Lung (tissue), 12 donors: ENCODE data around the gene TEX48. TPM values are rescaled to one million over a fixed set of nuclear protein-coding genes. Genes with fewer than 3 reads are reported as not detected.

ENCODE experiments used
- ATAC-seq: fragments of 200-7000 bp; cut with Tn5 transposase; one replicate; pipeline ENCODE4 v1.9.1; 2020; ENCODE audit warnings: moderate number of reproducible peaks; ENCODE audit not compliant: insufficient read depth, low FRiP score
- DNase-seq, 3 donors: peaks; one replicate each; pipeline ENCODE4 v3.0.0-alpha.2; 2013 to 2017
- H3K27ac ChIP-seq, 2 donors: one replicate each; pipeline ENCODE4 v1.5.1; 2013; ENCODE audit warnings: mild to moderate bottlenecking in 2 of 2, moderate library complexity in 2 of 2, control low read depth in 1 of 2, inconsistent platforms in 1 of 2, low read depth in 1 of 2, low read length in 1 of 2
- H3K27me3 ChIP-seq, 3 donors: one replicate each; pipeline ENCODE4 v1.5.1; 2013; ENCODE audit warnings: low read length in 2 of 3; ENCODE audit not compliant: control insufficient read depth in 3 of 3, insufficient read depth in 3 of 3
- H3K36me3 ChIP-seq, 4 donors: one replicate each; pipeline ENCODE4 v1.5.1; 2013; ENCODE audit warnings: low read length in 4 of 4, mild to moderate bottlenecking in 1 of 4, moderate library complexity in 1 of 4; ENCODE audit not compliant: control insufficient read depth in 4 of 4, insufficient read depth in 4 of 4
- H3K4me1 ChIP-seq, 5 donors: one replicate each; pipeline ENCODE4 v1.5.1; 2013; ENCODE audit warnings: low read length in 5 of 5, mild to moderate bottlenecking in 2 of 5, moderate library complexity in 1 of 5; ENCODE audit not compliant: control insufficient read depth in 5 of 5, insufficient read depth in 5 of 5
- H3K4me3 ChIP-seq: one replicate; pipeline ENCODE4 v1.5.1; 2013; ENCODE audit warnings: mild to moderate bottlenecking, control low read depth, moderate library complexity
- H3K9ac ChIP-seq, 2 donors: one replicate each; pipeline ENCODE4 v1.5.1; 2013; ENCODE audit warnings: low read length in 2 of 2, control low read depth in 1 of 2; ENCODE audit not compliant: insufficient read depth in 1 of 2
- H3K9me3 ChIP-seq, 4 donors: one replicate each; pipeline ENCODE4 v1.5.1; 2013; ENCODE audit warnings: low read length in 3 of 4, mild to moderate bottlenecking in 1 of 4, moderate library complexity in 1 of 4; ENCODE audit not compliant: control insufficient read depth in 4 of 4, insufficient read depth in 3 of 4
- WGBS, 2 donors: extraction: QIAGEN DNeasy Blood & Tissue Kit; methylation state at CpG; one replicate each; pipeline ENCODE4 v1.1.7; 2013; 5-methylcytosine and 5-hydroxymethylcytosine counted together
- polyA plus RNA-seq, 2 donors: library from polyadenylated mRNA; stranded (reverse); fragments of 200-250 nt; gene quantifications; one replicate each; pipeline ENCODE4 v1.2.1, GENCODE V29; 2013
- total RNA-seq, 2 donors: library from RNA; depleted of rRNA in 1 of 2; stranded (reverse); fragments of >200 nt in 1 of 2; gene quantifications; one replicate each; pipeline ENCODE4 v1.2.1, GENCODE V29; 2014 to 2021
- TF ChIP-seq, protein P1 (sequence below): IDR thresholded peaks from 2 replicates; pipeline ENCODE4 v1.5.1; 2012; ENCODE audit warnings: mild to moderate bottlenecking; ENCODE audit errors: control extremely low read depth, extremely low read depth
- donor health status: control.
- donor health status: control.
- donor health status: Bipolar disorder and iron deficiency.
- donor health status: healthy.
- donor health status: DM: yes; HTN: yes; CAD: no.

TEX48 gene
- total and polyA plus RNA-seq, 4 donors = not detected

DNA sequence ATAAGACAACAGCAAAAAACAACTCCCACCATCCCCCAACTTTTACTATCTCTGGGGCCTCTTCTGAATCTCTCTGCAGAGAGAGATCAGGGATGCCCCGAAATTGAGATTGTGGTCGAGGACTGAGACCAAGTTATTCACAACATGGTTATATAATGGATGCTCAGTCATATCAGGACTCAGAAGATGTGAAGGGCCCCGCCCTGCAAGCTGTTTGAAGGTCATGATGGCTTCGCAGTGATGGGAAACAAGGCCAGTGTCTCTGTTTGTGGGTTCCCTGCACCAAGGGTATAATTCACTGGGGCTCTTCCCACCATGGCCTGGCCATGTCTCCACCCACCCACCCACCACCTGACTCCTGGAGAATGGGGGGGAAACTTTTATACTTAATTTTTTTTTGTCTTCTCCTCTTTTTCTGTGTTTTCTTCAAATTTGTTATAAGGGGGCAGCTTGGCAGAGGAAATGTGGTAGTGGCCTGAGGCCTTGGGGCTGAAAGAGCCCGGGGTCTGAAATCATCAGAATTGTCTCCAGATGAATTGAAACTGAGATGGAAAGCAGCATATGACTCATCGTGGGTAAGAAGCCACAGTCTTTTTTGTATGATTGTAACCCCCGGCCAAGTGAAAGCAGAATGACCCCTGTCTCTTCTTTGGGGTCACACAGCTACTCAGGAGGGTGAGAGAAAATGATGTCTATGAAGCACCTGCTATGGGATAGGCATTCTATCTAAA lies 15.0 kb upstream of the TEX48 start:
- Histone ChIP-seq H3K4me1 (peaks cover 0 to 5% (median 0%) of the 10 kb centered on the region in 5 donors), H3K9me3 (peaks cover 0 to 4% (median under 1%) of the 10 kb centered on the region in 4 donors), H3K27ac (no peak overlapping the region), H3K27me3 (no peaks in the 10 kb centered on the region), H3K36me3 (no peaks in the 10 kb centered on the region), H3K9ac (no peak overlapping the region), H3K4me3 (no peak overlapping the region)
- WGBS, 2 donors = 74 to 76% methylated on average over 7 of the region's 7 CpGs
- TF ChIP-seq, protein P1, sequence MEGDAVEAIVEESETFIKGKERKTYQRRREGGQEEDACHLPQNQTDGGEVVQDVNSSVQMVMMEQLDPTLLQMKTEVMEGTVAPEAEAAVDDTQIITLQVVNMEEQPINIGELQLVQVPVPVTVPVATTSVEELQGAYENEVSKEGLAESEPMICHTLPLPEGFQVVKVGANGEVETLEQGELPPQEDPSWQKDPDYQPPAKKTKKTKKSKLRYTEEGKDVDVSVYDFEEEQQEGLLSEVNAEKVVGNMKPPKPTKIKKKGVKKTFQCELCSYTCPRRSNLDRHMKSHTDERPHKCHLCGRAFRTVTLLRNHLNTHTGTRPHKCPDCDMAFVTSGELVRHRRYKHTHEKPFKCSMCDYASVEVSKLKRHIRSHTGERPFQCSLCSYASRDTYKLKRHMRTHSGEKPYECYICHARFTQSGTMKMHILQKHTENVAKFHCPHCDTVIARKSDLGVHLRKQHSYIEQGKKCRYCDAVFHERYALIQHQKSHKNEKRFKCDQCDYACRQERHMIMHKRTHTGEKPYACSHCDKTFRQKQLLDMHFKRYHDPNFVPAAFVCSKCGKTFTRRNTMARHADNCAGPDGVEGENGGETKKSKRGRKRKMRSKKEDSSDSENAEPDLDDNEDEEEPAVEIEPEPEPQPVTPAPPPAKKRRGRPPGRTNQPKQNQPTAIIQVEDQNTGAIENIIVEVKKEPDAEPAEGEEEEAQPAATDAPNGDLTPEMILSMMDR = no peak
- DNase-seq = no peak
- ATAC-seq = no peak

DNA sequence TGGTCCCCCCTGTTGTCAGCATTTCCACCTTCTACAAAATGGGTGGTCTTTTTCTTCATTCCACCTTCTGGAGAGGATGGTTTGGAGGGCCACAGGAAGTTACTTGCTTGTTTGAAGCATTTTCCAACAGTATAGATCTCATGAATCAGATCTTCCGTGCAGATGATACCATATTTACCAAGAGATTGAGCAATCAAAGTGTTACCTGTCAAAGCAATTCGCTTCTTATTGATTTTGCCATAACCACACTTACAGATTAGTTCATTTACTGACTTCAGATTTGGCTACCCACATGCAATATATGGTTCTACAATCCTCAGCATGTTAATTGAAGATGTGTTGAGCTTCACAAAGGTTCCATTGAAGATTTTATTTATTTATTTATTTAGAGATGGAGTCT lies 14.0 kb upstream of the TEX48 start:
- Histone ChIP-seq H3K27ac (no peak overlapping the region), H3K9me3 (peaks cover 0 to 4% (median under 1%) of the 10 kb centered on the region in 4 donors), H3K9ac (no peak overlapping the region), H3K4me1 (peaks cover 0 to 5% (median 0%) of the 10 kb centered on the region in 5 donors), H3K36me3 (no peaks in the 10 kb centered on the region), H3K27me3 (no peaks in the 10 kb centered on the region), H3K4me3 (no peak overlapping the region)
- WGBS, 2 donors = 82 to 92% methylated on average over 2 of the region's 2 CpGs
- TF ChIP-seq, protein P1 = no peak
- ATAC-seq (no peak), DNase-seq (no peak)

DNA sequence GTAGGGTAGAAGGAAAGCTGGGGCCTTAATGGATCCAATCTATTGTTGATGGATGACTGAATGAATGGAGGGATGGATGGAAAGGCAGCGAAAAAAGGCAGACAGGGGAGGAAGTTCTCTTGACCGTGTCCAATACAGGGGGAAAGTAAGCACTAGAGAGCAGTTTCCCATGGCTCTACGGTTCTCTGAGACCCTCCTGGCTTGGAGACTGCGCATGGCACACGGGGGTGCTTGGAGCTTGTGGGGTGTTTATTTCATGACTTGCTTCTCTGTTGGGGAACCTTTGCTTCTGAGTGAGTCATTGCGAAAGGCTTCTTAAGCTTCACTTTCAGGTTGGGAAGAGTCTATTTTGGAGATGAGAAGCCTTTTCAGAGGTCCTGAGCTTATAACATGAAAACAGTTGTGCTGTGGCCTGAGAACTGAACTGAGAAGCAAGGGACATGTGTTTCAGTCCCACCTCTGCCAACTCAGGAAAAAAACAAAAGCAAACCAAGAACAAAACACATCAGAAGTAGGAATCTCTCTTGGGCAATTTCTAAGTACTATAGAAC lies 12.8 kb upstream of the TEX48 start:
- DNase-seq (no peak), ATAC-seq (no peak)
- WGBS, 2 donors = 92 to 94% methylated on average over 6 of the region's 6 CpGs
- Histone ChIP-seq H3K4me1 (peaks cover 0 to 5% (median 0%) of the 10 kb centered on the region in 5 donors), H3K9me3 (peaks cover 0 to 2% (median 0%) of the 10 kb centered on the region in 4 donors), H3K27ac (no peak overlapping the region), H3K9ac (no peak overlapping the region), H3K4me3 (no peak overlapping the region), H3K27me3 (no peaks in the 10 kb centered on the region), H3K36me3 (no peaks in the 10 kb centered on the region)
- TF ChIP-seq, protein P1 = no peak
